8988T (cell line): ENCODE results near the gene FMN1.

ENCODE experiments used
- DNase-seq: peaks from one replicate; pipeline ENCODE4 v3.0.0; 2011

Gene FMN1

DNA sequence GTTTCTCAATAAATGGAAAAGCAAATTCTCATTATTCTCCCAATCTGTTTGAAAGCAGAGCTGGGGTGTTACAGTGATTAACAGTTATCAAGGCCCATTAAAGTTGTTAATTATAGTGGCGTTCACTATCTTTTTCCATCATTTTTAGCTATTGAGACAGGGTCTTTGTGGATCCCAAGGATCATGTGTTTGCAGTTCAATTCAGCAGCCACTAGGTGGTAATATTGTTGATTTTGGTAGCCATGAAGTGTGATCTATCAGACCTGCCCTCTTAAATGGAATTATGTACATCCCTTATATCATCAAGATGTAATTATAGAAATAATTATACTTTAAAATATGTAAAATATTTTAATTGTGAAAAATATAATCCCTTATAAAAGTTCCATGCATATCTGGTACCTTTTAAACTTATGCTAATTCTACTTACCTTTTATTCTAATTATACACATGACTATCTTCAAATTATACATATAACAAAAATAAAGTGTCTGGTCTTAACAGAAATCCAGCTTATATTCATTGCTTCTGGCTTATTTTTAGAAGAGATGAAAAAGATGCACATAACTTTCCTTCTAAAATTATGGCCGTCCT is 350.3 kb downstream of the FMN1 start:
- DNase-seq = no peak

DNA sequence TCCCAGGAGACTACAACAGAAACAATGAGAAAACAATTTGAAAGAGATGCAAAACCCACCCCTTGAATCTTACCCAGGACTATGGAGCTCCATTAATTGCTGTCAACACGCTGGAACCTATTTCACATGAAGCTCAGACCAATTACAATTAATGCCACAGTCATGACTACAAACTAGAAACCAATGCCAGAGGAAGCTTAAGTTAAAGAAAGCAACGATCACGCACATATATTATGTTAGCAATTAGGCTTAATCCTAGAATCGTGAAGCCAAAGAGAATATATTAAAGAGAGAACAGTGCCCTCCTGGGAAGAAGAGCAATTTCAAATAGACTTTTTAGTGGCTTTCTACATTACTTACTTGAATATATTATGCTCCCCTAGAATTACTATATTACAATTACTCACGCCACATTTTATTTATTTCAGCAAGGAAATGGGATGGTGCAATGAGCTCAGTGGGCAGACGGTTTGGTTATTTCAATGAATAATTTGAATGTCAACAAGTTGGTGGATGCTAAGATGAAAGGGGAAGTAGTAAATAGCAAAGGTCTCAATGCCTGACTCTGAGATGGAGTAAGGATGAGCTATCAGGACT is 351.2 kb downstream of the FMN1 start:
- no peak for DNase-seq

DNA sequence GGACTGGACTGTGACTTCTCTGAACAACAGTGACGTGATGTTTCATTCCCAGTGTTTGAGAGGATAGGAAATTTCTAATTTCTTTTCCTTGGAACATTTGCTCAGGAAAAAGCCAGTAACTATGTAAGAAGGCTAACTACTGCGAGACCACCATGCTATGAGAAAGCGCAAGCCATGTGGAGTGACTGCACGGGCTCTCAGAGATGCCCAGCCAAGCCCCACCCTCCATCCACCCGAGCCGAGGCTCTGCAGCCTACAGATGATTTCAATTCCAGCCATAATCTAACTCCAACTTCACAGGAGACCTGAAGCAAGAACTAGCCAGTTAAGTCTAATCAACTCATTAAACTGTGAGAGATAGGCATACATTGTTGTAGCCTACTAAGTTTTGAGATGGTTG is 352.4 kb downstream of the FMN1 start:
- DNase-seq = no peak

DNA sequence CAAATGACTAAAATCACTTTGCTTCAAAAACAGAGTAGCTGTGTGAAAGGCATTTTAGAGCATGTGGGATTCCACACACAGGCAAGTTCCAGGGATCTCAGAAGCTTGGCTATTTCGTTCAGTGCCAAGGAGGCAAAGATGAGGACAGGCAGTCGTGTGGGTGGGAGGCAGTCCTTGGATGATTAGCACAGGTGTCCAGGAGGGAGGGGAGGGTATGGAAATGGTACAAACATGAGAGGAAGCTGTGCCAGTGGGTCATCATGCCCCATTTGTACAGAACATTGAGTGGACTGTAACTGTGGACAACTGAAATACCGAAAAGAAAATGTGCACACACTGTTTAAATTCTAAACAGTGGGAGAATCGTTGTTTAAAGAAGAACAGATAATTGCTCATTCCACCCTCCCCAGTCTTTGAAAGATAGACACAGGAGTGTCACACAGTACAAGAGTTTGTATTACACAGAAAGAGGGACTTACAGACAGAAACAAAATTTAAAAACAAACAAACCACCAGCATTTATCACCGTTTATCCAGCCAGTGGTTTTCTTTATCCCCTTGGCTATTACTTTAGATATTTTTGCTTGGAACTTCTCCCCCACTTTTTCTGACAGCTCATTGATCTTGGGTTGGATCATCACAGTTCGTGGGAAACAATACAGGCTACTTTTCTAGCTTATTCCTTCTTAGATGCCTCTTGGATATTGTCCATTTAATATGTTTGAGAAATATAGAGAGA is 353.8 kb downstream of the FMN1 start:
- no peak for DNase-seq

DNA sequence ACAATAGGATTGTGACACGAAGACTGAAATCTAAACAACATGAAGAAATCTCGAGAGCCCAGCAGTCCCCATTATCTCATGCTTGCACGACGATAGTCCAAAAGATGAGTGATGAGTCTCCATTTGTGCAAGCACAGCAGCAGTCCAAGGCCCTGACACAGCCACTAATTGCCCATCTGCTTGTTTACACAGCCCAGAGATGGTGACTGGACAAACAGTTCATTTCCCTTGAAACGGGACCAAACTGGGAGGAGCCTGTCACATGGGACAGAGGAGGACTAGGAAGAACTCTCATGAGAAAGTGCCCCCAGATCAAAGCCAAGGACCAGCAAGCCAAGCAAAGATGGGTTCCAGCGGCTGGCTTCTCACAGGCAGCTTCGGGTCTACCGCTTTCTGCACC is 355.7 kb downstream of the FMN1 start:
- DNase-seq = no peak

DNA sequence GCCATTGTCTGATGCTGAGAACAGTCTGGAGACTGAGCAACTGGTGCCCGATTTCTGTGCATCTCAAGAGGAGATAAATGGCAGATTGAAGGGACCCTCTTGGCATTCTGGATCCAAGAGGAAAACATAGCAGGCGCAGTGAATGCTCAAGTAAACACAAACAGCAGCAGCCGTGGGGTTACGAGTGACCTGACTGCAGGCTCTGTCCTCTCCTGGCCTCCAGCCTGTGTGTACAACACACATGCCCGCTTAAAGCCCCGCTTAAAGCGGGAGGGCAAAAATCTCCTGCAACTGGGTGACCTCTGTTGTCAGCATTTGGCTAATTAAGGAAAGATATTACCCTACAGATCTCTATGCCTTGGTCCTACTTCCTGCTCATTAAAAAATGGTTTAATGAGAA is 356.2 kb downstream of the FMN1 start:
- DNase-seq = no peak

DNA sequence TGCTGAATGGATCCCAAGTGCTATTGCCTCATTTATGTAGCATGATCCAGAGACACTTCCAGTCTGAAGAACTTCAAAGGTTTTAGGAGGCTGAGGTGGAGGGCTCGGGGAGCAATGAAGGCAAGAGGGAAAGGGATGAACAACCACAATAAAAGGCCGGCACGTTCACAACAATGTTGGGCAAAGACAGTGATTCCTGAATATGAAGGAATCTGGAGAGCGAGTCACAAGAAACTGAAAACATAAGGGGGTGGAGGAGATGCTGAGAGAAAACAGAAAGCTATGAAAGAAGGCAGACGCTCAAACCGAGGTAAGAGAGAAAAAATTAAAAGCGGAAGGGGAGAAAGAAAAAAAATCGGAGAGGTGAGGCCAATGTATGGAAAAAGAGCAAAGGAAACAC is 356.6 kb downstream of the FMN1 start:
- no peak for DNase-seq

DNA sequence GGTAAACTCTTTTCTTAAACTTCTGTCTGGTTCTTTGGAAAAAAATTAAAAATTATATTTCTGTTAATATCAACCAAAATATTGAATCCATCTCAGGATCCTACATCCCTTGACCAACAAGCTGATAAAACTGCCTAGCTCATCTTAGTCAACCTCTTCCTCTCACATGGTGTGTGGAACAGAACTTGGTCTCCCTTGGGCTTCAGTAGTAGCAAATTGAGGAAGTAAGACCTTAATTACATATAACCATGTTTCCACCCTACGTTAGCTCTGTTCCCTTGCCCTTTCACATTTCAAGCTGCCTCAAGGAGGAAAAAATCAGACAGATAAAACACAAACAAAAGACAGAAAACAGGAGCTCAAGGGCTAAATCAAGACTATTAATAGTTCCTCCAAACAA is 360.4 kb downstream of the FMN1 start:
- no peak for DNase-seq

DNA sequence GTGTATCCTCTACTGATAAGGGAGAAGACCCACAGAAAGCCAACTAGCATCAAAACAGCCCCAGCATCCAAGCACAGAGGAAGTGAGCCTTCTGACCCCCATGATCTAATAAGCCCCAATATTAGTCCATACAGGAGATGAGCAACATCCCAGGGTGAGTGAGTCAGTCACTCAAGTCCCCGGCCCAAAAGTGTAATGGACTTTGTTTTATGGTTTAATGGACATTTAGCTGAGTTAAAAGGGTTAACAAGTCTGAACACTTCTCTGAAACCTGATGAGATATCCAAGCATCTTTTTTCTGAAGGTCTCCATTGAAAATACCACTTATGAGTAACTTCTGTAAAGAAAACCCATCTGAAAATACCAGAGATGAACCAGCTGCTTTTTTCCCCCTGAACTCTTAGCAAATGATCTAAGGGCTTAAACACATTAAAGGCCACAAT is 361.1 kb downstream of the FMN1 start:
- DNase-seq = no peak

DNA sequence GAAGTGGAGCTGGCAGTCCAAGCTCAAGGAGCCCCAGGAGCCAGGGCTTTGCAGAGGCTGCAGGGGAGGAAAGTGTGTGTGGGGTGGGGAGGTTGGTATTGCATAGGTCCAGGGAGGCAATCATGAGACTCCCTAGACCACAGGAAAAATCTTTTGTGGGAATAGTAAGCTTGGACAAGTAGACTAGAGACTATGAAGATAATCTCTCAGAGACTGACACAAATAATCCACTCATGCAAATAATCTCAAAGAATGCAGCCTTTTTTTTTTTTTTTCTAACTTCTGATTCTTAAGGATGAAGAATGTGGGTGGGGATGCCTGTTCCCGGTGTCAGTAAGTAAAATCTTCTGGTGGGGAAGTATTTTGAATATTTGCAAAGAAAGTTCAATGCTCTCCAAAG is 363.0 kb downstream of the FMN1 start:
- no peak for DNase-seq

DNA sequence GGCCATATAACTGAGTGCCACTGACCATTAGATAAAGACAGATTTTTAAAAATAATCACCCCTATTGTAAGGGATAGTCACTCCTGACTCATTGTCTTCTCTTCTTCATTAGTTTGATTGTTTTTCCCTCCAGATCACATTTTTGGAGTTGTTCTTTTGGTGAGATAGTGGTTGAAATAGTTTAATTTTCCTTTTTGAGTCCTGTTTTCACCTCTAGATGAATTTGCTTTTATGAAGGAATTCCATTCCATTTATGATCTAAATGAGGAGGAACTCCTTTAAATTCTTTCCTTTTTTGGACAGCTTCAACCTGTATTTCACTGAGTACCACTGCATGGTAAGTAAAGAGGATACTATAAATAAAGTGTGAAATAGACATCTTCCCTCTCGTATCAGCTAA is 364.3 kb downstream of the FMN1 start:
- DNase-seq = no peak

DNA sequence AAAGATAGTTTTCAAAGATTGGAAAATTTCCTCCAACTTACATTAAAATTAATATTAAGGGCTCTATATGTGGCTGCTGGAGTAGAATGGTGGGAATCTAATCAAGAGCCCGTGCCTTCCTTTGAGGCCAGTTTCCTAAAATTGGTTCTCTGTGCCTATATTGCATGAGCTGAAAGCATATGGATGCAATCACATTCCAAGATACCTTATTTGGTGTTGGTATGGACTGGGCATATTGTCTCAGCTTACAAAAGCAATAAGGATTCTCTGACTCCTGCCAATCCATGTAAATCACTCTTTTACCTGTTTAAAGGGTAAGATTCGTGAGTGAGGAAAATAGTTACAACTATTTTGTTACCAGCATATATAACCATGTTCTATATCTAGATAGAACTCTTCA is 365.1 kb downstream of the FMN1 start:
- no peak for DNase-seq

DNA sequence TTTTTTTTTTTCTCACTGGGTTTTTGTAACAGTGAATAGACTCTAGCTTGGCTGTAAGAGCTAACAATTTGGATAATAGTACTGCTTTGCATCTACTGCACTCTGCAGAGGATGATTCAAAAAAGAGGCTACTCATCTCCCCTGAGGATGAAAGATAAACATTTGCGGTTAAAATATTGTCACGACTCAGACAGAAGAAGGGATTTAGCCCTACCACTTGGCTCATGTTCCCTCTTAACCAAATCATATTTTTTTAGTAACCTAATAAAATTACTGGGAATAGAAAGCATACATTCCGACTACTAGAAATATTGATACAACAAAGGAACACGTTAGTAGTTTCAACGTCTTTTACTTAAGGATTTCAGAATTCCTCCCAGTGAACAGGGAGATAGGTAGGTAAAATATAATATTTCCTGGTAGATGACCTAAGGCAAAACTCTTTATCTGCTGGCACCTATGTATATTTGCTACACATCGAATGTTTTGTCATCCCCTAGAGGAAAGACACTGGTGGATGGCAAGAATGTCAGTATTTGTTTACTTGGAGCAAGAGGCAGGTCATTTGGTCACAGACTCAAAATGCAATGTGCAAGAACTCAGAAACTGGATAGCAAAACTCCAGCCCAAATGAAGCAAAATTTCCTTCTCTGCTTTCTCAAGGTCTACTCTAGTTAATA is 365.9 kb downstream of the FMN1 start:
- no peak for DNase-seq

DNA sequence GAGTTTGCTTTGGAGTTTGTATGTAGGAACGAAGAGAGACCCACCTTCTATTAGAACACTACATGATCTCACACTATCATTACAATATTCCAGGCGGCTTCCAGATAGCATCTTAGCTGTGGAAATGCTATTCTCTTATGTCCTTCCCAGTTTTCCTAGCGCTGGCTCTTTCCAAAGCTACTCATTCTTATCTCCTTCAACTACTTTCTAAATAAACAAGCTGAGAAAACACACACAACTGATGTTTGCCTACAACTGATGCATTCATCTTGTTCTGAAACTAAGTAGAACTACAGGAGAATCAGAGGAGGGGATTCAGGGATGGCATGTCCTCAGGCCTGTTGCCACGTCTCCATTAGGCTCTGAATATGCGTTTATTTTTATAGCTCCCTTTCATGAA is 367.8 kb downstream of the FMN1 start:
- no peak for DNase-seq

DNA sequence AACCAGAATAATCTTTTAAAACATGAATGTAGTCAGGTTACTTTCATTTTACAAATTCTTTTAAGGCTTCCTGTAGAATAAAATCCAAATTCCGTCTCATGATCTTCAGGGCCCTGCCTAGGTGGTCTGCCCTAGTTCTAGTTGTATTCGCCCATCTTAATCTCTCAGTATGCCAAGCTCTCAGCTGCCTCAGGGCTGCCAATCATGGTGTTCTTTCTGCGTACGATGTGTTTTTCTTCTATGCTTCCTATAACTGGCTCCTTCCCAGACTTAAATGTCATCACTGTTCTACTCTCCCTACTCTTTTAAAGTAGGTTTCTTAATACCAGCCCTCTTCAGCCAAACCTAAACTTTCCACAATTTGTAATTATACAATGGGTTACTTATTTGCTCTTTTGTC is 369.3 kb downstream of the FMN1 start:
- no peak for DNase-seq

DNA sequence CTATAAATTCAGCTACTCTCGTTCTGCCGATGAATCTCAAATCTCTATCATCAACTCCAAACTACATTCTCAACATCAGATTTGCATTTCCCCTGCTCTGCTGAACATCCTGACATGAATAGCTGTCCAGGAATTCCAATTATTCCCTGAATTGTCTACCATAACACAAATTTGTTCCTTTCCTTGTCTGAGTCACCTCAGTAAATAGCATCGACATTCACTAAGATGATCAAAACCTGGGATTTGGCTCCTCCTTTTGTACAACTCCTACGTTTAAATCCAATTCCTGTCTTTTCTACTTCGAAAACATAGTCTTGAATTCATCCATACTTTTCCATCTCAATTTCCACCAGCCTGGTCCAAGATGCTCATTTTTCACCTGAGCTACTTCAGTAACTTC is 369.7 kb downstream of the FMN1 start:
- peak; percentile 20 for DNase-seq

DNA sequence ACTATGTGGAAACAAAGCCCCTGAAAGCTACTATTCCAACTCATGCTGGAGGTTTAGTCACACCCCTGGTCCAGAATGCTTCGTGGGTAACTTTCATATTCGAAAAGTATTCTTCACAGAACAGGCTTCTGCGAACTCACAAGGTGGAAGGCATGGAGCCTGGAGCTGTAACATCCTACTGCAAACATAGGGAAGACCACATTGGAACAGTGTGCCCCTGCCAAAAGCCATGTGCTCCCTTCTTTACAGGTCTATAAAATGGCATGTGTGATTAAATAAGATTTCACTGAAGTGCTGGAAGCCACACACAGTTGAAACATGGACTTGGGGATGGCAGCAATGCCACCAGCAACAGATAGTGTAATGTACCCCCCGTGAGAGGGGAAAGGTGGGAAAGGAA is 370.8 kb downstream of the FMN1 start:
- no peak for DNase-seq

DNA sequence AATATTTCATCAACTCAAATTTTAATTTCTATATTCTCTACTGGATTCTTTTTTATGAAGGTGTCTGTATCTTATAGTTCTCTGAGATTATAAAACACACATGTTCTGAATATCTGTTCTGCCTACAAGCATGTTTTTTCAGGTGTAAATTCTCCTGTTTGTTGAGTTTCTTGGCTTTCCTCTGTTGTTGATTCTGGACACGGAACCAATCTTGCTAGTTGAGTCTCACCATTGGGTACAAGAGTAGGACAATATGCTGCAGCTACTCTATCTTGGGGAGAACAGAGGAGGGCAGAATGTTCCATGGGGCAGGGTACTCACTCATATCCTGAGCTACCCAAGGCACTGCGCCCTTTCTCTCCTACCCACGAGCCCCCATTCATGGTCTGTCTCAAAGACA is 371.8 kb downstream of the FMN1 start:
- no peak for DNase-seq

DNA sequence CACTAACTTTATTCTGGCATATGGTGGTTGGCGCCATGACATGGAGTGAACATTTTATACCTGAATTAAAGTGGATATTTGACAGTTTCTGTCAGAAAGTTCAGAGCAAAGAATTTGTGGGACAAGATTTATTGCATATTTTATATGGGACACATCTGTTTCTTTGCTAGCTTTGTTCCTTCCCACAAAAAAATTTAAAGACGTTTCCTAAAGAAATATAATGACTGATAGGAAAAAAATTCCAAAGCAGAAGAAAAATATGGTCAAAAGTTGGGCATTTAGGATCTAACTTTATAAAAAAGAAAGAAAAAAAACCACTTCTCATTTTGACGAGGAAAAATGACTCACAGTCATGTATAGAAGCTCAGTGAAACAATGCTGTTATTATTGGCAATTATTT is 375.1 kb downstream of the FMN1 start:
- no peak for DNase-seq

DNA sequence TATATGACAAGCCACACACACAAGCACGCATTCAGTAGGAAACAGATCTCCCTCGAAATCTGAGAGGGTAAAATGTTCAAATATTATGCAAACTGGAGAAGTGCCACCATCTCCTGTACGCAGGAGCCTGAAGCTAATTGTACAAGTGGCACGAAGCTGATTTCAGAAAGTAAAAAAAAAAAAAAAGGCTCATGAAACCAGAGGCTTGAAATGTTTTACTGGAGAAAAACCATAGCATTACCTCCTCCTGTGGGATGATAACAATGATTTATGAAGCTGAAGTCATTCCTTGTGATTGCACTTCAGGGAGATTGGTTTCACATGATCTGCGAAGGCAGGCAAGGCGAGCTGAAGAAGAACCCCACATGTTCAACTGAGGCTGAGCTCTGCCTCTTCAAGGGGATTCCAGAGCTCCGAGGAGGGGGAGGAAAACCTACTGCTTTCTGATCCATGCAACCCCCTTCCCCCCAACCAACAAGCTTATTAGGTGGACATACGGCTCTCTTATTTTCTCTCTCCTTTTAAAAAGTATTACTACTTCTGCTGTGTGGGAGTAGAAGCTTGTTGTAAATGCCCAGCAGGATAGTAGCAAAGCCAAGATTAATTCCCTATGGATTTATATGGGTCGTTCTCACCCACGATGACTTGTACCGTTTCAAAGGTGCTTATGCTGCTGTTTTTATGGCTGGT is 375.6 kb downstream of the FMN1 start:
- DNase-seq = no peak

DNA sequence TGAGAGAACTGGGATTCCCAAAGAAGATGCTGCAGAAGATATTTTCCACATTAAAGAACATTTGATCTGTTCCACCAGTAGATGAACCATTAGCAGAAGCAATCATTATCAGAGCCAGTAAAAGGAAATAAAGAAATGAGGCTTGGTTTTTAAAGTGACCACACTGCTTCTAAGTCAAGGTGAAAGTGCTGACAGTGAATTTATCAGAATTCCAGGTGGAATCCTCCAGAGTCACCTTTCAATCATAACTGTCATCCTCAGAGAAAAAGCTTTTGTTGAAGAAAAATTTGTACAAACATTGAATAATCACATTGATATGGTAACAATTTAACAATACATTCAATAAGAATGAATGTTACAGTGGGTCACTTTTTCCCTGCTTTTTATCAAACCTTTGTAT is 376.9 kb downstream of the FMN1 start:
- no peak for DNase-seq

DNA sequence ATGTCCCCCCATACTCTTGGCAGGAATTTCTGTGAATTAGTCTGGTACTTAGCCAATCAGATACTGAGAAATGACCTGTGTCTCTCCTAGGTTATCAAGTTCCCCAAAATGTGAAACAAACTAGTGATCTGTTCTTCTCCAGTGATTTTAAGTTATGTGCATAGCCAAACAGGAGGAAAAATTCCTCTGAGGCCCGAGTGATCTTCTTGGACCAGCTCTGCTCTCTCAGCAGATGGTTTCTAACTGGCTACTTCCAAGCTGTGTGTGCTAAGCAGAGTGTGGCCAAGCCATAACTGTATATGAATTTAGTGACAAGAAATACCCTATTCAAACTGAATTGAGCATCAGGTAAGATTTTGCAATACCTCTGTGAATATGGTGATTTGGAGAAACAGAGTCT is 387.2 kb downstream of the FMN1 start:
- DNase-seq = no peak

DNA sequence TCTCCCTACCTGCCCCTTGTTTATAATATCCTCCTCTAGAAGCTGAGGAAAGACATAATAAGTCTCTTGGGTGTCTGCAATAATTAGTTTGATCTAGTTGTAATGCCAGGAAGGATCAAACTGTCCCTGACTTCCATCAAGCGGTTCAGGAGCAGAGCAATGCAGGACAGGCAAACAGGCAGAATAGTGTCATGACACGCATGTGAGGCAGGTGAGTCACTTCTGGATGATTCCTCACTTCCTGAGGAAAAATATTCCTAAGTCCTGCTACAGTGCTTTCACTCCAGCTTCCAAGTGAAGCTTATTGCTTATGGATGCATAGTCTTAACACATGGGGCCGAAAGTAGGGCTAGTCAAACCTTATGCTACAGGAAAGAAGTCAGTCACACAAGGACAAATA is 390.9 kb downstream of the FMN1 start:
- DNase-seq = no peak
